BJ (cell line): ENCODE measurements around the gene SLC25A3. TPM values are rescaled to one million over a fixed set of nuclear protein-coding genes. Genes with fewer than 3 reads are reported as not detected.
A peak's percentile ranks its signal among the peaks of the same experiment; 100 is the strongest.

Experiments
- CTCF ChIA-PET: fragments of 350-600 bp; formaldehyde crosslinking; extraction: SDS; loops from one replicate; lab custom pipeline; 2021; ENCODE audit warnings: antibody characterized with exemption, inconsistent platforms; lab: Yijun Ruan, JAX
- POLR2A ChIA-PET: fragments of 300-600 bp; sonication (Branson Sonifier 250); formaldehyde crosslinking; extraction: SDS; loops from one replicate; lab custom pipeline; 2021; ENCODE audit warnings: antibody characterized with exemption; lab: Charles Lee
- DNase-seq: peaks from one replicate; pipeline ENCODE4 v3.0.0-alpha.2; 2011; ENCODE audit warnings: low read depth
- H3K27me3 ChIP-seq: 2 replicates; pipeline ENCODE4 v1.6.0; 2011; ENCODE audit warnings: low read length; ENCODE audit not compliant: control insufficient read depth, insufficient read depth
- H3K36me3 ChIP-seq: 2 replicates; pipeline ENCODE4 v1.5.1; 2011; ENCODE audit warnings: low read length; ENCODE audit not compliant: control insufficient read depth, insufficient read depth
- H3K4me3 ChIP-seq: 2 replicates; pipeline ENCODE4 v1.5.1; 2011; ENCODE audit warnings: low read depth, mild to moderate bottlenecking, control low read depth, low read length
- polyA plus RNA-seq: library from polyadenylated mRNA; depleted of rRNA; stranded (reverse); fragments of >200 nt; gene quantifications from 2 replicates; pipeline ENCODE4 v1.2.3, GENCODE V29; 2011
- TF ChIP-seq, protein P1 (sequence below): IDR thresholded peaks from 2 replicates; pipeline ENCODE4 v1.5.1; 2011; ENCODE audit warnings: low read depth, mild to moderate bottlenecking, control low read depth, inconsistent platforms, low read length, moderate library complexity; ENCODE audit not compliant: insufficient read depth

Gene SLC25A3
- polyA plus RNA-seq, 1 experiment: 909 TPM

- ChIA-PET CTCF (interaction anchor here (0.9 to 1.5 kb wide), 3 partner anchors 9 to 78 kb away, joined by 3 to 4 read pairs (median 3); partner anchors contain the start of gene SLC25A3), POLR2A (interaction anchor here (0.6 to 1.2 kb wide), 5 partner anchors 10 to 101 kb away, joined by 3 to 16 read pairs (median 4); no protein-coding TSS in a partner anchor)
- peak within 1 kb of the TSS; percentile 99 for H3K4me3 ChIP-seq
- DNase-seq: peak; percentile 76
- no peaks in the 10 kb centered on the region for H3K27me3 ChIP-seq
- TF ChIP-seq, protein P1, sequence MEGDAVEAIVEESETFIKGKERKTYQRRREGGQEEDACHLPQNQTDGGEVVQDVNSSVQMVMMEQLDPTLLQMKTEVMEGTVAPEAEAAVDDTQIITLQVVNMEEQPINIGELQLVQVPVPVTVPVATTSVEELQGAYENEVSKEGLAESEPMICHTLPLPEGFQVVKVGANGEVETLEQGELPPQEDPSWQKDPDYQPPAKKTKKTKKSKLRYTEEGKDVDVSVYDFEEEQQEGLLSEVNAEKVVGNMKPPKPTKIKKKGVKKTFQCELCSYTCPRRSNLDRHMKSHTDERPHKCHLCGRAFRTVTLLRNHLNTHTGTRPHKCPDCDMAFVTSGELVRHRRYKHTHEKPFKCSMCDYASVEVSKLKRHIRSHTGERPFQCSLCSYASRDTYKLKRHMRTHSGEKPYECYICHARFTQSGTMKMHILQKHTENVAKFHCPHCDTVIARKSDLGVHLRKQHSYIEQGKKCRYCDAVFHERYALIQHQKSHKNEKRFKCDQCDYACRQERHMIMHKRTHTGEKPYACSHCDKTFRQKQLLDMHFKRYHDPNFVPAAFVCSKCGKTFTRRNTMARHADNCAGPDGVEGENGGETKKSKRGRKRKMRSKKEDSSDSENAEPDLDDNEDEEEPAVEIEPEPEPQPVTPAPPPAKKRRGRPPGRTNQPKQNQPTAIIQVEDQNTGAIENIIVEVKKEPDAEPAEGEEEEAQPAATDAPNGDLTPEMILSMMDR: peak; percentile 31
- H3K36me3 ChIP-seq: no peaks in the 10 kb centered on the region; the same call in 1 of the 2 replicates
These were observed 51.5 kb downstream of the SLC25A3 start, which contains the start of the genes APAF1 and IKBIP for GRCh38 chr12:98644712-98645571. Gene APAF1 (plus strand): TSS chr12:98645290. CDS start chr12:98648360, 3,070 bp downstream. Gene IKBIP (minus strand): TSS chr12:98644788. CDS start chr12:98644701, 87 bp downstream.

GRCh38 chr12:98645572-98646067 is 52.1 kb downstream of the SLC25A3 start:
- Histone ChIP-seq H3K27me3 (no peaks in the 10 kb centered on the region), H3K36me3 (no peaks in the 10 kb centered on the region; the same call in 1 of the 2 replicates), H3K4me3 (peak overlapping the region; percentile 99)
- CTCF ChIA-PET: interaction anchor here (0.7 to 1.6 kb wide), 4 partner anchors 51 to 227 kb away, joined by 3 to 4 read pairs (median 3); no protein-coding TSS in a partner anchor
- TF ChIP-seq, protein P1: no peak
- DNase-seq: no peak
- POLR2A ChIA-PET: no interaction called here

DNA sequence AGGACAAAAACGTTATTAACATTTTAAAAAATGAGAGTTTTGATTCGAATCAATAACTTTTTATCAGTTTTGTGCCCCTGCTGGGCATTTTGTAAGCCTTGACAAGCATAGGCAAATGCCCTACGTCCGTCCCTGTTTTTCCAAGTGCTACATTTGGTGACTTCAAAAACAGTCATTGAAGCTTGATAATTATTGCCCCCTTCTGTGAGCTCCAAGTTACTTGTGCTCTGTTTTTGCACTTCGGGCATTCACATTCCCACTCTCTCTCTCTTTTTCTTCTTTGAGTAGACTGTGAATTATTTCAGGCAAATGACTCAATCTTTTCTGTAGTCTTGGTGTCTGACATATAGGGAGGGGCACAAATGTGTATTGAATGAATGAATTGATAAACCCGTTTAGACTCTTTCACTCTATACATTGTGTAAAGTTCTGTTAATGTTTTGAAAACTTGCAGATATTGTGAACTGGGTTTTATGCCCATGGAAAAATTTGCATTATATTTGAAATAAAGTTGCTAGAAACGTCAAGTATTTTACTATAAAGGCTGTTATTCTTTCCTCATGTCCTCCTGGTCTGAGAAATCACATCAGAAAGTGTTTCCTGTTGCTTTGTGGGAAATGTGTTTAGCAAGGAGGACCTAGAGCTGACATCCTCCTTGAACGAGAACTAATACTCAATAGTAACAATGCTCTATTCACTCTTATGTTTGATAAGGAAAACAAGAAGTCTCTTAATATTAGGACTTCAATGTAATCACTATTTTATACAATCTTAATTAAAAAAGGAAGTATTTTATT is 53.0 kb downstream of the SLC25A3 start:
- POLR2A ChIA-PET: interaction anchor here (0.5 kb wide), 1 partner anchor 15 kb away, joined by 4 read pairs; no protein-coding TSS in a partner anchor
- TF ChIP-seq, protein P1: no peak
- CTCF ChIA-PET: interaction anchor here (0.7 to 1.6 kb wide), 4 partner anchors 52 to 228 kb away, joined by 3 to 4 read pairs (median 3); no protein-coding TSS in a partner anchor
- H3K27me3 ChIP-seq: no peaks in the 10 kb centered on the region
- no peaks in the 10 kb centered on the region; the same call in 1 of the 2 replicates for H3K36me3 ChIP-seq
- no peak for DNase-seq
- peak overlapping the region; percentile 99 for H3K4me3 ChIP-seq

- Histone ChIP-seq H3K4me3 (no peak overlapping the region), H3K27me3 (no peaks in the 10 kb centered on the region), H3K36me3 (peaks cover 1% of the 10 kb centered on the region)
- TF ChIP-seq, protein P1: no peak
- CTCF ChIA-PET: interaction anchor here (0.7 to 4.1 kb wide), 7 partner anchors 12 to 253 kb away, joined by 3 to 17 read pairs (median 3); partner anchors contain the start of gene SLC25A3
- POLR2A ChIA-PET: no interaction called here
- no peak for DNase-seq
These were observed 57.8 kb downstream of the SLC25A3 start for GRCh38 chr12:98651328-98651727.
